Breast epithelium (tissue), 4 donors: ENCODE data around the gene ACSL3. TPM values are rescaled to one million over a fixed set of nuclear protein-coding genes. Genes with fewer than 3 reads are reported as not detected.
"Not testable (repeated sequence)": the region's sequence is repeated elsewhere in the genome, so short reads cannot be mapped to it uniquely, and the experiment has no call there.

Experiments
- DNase-seq, 2 donors: peaks; one replicate each; pipeline ENCODE4 v3.0.0-alpha.2; 2019; ENCODE audit warnings: low spot score in 2 of 2
- H3K27ac ChIP-seq, 2 donors: fragments of 200-600 bp; sonication (generic) in 1 of 2; one replicate each; pipeline ENCODE4 v1.5.1; 2016 to 2019; ENCODE audit warnings: mild to moderate bottlenecking in 1 of 2
- H3K27me3 ChIP-seq, 2 donors: fragments of 200-600 bp; sonication (generic) in 1 of 2; one replicate each; pipeline versions ENCODE4 v1.5.1 to v1.6.0; 2017 to 2019; ENCODE audit warnings: control low read depth in 1 of 2, mild to moderate bottlenecking in 1 of 2
- H3K36me3 ChIP-seq: fragments of 200-600 bp; one replicate; pipeline ENCODE4 v1.5.1; 2019
- H3K4me1 ChIP-seq, 2 donors: fragments of 200-600 bp; sonication (generic); one replicate each; pipeline ENCODE4 v1.5.1; 2016 to 2019; ENCODE audit warnings: control low read depth in 1 of 2
- H3K4me3 ChIP-seq, 3 donors: fragments of 200-600 bp; sonication (generic); 1 replicate in 2 of 3; 2 replicates in 1 of 3; pipeline ENCODE4 v1.5.1; 2016 to 2019; ENCODE audit warnings: mild to moderate bottlenecking in 3 of 3, moderate library complexity in 2 of 3
- H3K9me3 ChIP-seq, 2 donors: fragments of 200-600 bp; sonication (generic) in 1 of 2; one replicate each; pipeline ENCODE4 v1.5.1; 2016 to 2019; ENCODE audit warnings: control low read depth in 1 of 2
- POLR2A ChIP-seq: fragments of 450-650 bp; IDR thresholded peaks from one replicate; pipeline ENCODE4 v1.6.1; 2016; ENCODE audit warnings: antibody characterized with exemption, mild to moderate bottlenecking, moderate library complexity
- POLR2AphosphoS5 ChIP-seq, 3 donors: sonication (generic); formaldehyde crosslinking; IDR thresholded peaks; one replicate each; pipeline ENCODE4 v1.6.1; 2017; ENCODE audit warnings: antibody characterized with exemption in 3 of 3
- intact Hi-C: fragments of 100-400 bp; cut with DNase I; formaldehyde crosslinking; loops from one replicate; pipeline ENCODE4 v1.15.1; 2023; ENCODE audit warnings: low total_unique reads
- total RNA-seq, 3 donors: library from RNA; depleted of rRNA; stranded (reverse); fragments of >200 nt; gene quantifications; one replicate each; pipeline ENCODE4 v1.1.0, GENCODE V29; 2016
- TF ChIP-seq, protein P1 (sequence below), 3 donors: fragments of 450-650 bp; IDR thresholded peaks; one replicate each; pipeline ENCODE4 v1.5.1; 2016 to 2017; ENCODE audit warnings: antibody characterized with exemption in 3 of 3, mild to moderate bottlenecking in 3 of 3, moderate library complexity in 3 of 3

ACSL3 gene
- total RNA-seq, 3 donors from 2014 or later: 50.9 to 115 (median 74.4) TPM

GRCh38 chr2:222982909-222983265 is 122.1 kb downstream of the ACSL3 start:
- Histone ChIP-seq H3K27ac (no peak overlapping the region), H3K4me3 (no peak overlapping the region), H3K4me1 (no peaks in the 10 kb centered on the region), H3K27me3 (no peaks in the 10 kb centered on the region), H3K9me3 (no peaks in the 10 kb centered on the region), H3K36me3 (no peaks in the 10 kb centered on the region)
- intact Hi-C loops: no loop called here
- TF ChIP-seq POLR2AphosphoS5 (IDR thresholded peaks at IDR 0.05) (no peak), POLR2A (no peak)
- TF ChIP-seq, protein P1, sequence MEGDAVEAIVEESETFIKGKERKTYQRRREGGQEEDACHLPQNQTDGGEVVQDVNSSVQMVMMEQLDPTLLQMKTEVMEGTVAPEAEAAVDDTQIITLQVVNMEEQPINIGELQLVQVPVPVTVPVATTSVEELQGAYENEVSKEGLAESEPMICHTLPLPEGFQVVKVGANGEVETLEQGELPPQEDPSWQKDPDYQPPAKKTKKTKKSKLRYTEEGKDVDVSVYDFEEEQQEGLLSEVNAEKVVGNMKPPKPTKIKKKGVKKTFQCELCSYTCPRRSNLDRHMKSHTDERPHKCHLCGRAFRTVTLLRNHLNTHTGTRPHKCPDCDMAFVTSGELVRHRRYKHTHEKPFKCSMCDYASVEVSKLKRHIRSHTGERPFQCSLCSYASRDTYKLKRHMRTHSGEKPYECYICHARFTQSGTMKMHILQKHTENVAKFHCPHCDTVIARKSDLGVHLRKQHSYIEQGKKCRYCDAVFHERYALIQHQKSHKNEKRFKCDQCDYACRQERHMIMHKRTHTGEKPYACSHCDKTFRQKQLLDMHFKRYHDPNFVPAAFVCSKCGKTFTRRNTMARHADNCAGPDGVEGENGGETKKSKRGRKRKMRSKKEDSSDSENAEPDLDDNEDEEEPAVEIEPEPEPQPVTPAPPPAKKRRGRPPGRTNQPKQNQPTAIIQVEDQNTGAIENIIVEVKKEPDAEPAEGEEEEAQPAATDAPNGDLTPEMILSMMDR (IDR thresholded peaks at IDR 0.05): no peak
- DNase-seq: no peak

DNA sequence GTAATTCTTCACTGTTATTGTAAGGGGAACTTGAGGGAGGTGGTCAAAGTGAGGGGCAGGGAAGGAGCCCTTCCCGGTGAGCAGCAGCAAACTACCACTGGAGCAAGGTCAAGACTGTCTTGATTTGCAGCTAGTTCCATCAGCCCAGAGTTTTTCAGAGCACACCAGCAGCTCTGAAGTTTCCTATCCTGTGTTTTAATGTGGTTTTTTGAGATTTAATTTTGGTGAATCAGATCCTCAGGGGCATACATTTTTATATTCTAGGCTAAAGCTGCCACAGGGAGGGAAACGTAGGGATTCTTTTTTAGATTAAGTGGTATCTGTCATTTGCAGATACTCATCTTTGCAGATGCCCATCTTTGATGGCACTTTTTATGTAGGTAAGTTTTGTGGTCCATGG is 124.1 kb downstream of the ACSL3 start:
- H3K4me3 ChIP-seq: no peak overlapping the region
- DNase-seq: no peak
- TF ChIP-seq POLR2A: no peak
- TF ChIP-seq, protein P1 (IDR thresholded peaks at IDR 0.05): no peak
- TF ChIP-seq POLR2AphosphoS5 (IDR thresholded peaks at IDR 0.05): no peak
- no peaks in the 10 kb centered on the region for H3K36me3 ChIP-seq
- H3K9me3 ChIP-seq: no peaks in the 10 kb centered on the region
- no peaks in the 10 kb centered on the region for H3K27me3 ChIP-seq
- H3K27ac ChIP-seq: no peak overlapping the region
- no peaks in the 10 kb centered on the region for H3K4me1 ChIP-seq
- intact Hi-C loops: no loop called here

DNA sequence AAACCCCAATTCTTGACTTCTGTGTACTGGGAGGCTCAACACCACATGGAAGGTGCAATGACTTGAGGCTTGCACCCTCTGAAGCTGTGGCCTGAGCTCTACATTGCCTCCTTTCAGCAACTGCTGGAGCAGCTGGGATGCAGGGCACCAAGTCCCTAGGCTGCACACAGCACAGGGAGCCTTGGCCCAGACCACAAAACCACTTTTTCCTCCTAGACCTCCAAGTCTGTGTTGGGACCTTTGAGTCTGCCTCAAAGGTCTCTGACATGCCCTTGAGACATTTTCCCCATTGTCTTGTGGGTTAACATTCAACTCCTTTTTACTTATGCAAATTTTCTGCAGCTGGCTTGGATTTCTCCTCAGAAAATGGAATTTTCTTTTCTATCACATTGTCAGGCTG is 128.6 kb downstream of the ACSL3 start:
- no peaks in the 10 kb centered on the region for H3K4me1 ChIP-seq
- H3K4me3 ChIP-seq: no peak overlapping the region
- TF ChIP-seq POLR2A (no peak), POLR2AphosphoS5 (IDR thresholded peaks at IDR 0.05) (no peak)
- TF ChIP-seq, protein P1 (IDR thresholded peaks at IDR 0.05): no peak
- H3K9me3 ChIP-seq: no peaks in the 10 kb centered on the region
- H3K27ac ChIP-seq: no peak overlapping the region
- intact Hi-C loops: no loop called here
- H3K36me3 ChIP-seq: no peaks in the 10 kb centered on the region
- DNase-seq: no peak
- H3K27me3 ChIP-seq: no peaks in the 10 kb centered on the region

GRCh38 chr2:222990206-222990605 is 129.4 kb downstream of the ACSL3 start:
- H3K27me3 ChIP-seq, H3K4me1 ChIP-seq, H3K4me3 ChIP-seq, H3K9me3 ChIP-seq, H3K36me3 ChIP-seq, DNase-seq, H3K27ac ChIP-seq, intact Hi-C loops: not testable (repeated sequence)

DNA sequence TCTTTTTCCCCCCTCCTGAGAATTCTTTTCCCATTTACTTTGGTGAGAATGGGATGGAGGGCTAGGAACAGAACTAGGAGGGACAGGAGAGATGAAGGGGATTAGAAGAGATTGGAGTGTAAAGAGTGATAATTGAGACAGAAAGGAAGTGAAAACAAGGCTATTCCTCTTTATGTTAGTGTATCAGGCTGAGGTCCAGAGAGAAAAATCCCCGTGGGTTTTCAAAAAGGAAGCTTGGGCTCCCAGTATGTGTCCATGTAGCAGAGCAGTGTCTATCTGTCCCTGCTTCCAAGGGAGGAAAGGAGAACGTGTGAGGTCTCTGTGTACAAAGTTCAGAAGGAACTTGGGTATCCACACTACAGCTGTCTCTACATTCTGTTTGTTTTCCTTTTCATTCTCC is 131.3 kb downstream of the ACSL3 start:
- Histone ChIP-seq H3K27ac (no peak overlapping the region), H3K36me3 (no peaks in the 10 kb centered on the region), H3K9me3 (no peaks in the 10 kb centered on the region), H3K4me1 (no peaks in the 10 kb centered on the region), H3K4me3 (no peak overlapping the region), H3K27me3 (no peaks in the 10 kb centered on the region)
- no peak for DNase-seq
- TF ChIP-seq POLR2AphosphoS5 (IDR thresholded peaks at IDR 0.05): no peak
- TF ChIP-seq POLR2A: no peak
- TF ChIP-seq, protein P1 (IDR thresholded peaks at IDR 0.05): no peak
- intact Hi-C loops: no loop called here

Other genes with a start within 250 kb of the ACSL3 start
- 10 to 100 TPM; 11.8 to 19.0 (median 18.7) TPM for gene FARSB, start 204.9 kb upstream of the ACSL3 start, total RNA-seq
- gene MOGAT1, start 189.4 kb upstream of the ACSL3 start, total RNA-seq: under 1 TPM in 1 of 3 donors, not detected in 2; 0.98 TPM
- gene KCNE4, start 191.2 kb downstream of the ACSL3 start, total RNA-seq: 10 to 100 TPM in 1 of 3 donors, 1 to 10 TPM in 2; 5.0 to 26.2 (median 9.3) TPM